CD4-positive, alpha-beta T cell treated with Interleukin-15 for 1 hour (primary cell): ENCODE results near the gene CHMP4B.

ENCODE experiments used
- DNase-seq: peaks from one replicate; pipeline ENCODE4 v3.0.0-alpha.2; 2020

CHMP4B gene

DNA sequence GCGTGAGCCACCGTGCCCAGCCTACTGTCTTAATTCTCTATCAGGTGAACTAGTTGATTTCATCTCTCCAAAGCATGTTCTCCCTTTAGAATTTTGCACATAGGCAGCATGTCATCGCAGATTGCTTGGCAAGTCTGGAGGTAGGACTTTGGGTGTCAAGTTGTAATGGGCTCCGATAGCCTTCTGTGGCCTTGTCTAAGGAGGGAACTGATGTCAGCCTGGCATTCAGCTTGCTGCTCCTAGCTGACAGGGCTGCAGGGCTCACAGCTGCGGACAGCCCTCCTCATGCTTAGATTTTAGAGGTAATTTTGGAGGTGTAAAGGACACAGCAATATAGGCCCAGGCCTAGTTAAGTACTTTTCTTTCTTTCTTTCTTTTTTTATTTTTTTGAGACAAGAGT lies 11.3 kb downstream of the CHMP4B start:
- DNase-seq = no peak

GRCh38 chr20:33822991-33823390 lies 11.8 kb downstream of the CHMP4B start:
- no peak for DNase-seq

DNA sequence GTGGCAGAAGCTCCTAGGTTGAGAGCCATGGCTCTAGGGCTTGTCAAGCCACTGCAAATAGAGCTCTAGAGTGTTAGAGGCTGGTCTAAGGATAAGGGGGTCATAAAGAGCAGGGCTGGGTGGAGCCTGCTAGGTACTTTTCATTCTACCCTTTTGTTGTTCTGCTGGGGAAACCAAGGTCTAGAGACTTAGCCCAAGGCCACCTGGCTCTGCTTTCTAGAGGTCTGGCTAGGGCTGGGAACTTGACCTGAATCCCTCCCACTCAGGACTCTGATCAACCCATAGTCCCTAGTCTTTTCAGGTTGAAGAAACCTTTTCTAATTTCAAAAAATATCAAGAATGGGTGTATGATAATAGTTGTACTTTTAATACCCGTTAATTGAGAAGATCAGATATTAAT lies 13.7 kb downstream of the CHMP4B start:
- no peak for DNase-seq

GRCh38 chr20:33825340-33826269 lies 14.5 kb downstream of the CHMP4B start:
- DNase-seq = no peak

DNA sequence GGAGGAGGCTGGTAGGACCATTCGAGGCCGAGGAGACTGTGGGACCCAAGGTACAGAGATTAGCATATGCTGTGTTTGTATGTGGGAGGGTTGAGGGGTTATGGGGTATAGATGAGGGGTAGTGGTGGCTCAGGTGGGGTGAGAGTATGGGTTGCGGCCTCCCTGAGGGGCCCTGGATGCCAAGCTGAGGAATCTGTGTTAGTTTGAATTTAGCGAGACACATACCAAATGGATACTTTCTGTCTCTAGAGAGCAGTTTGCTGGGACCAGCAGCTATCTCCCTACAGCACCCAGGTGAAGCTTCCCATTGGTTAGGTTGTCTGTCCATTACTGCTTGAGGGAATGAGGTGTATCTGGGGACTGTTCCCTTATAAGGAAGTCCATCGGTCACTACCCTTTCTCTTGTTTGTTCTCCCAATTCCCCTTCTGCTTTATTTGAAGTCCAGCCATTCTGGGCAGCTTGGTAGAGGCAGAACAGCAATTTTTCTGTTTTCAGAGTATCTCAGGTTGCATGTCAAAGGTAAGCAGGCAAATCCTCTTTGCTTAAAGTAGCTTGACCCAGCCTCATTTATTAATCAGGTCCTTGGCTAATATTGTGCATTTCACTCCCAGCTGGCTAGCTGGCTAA lies 15.2 kb downstream of the CHMP4B start:
- DNase-seq = no peak

DNA sequence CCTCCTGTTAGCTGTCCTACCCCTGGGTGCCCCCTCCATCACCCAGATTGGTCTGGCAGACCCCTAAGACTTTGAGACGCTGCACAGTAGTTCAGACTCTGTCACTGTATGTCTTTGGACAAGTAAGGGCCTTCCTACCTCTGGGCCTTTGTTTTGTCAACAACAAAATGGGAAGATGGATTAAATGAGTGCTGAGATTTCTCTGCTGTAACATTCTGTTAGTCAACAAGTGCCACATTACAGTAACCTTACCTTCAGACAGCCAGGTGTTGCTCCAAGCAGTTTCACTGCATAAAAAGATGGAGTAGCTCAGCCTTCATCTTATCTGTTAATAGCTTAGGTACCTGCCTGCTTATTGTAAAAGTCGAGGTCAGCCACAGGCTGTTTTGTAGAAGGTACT lies 16.0 kb downstream of the CHMP4B start:
- DNase-seq = no peak

DNA sequence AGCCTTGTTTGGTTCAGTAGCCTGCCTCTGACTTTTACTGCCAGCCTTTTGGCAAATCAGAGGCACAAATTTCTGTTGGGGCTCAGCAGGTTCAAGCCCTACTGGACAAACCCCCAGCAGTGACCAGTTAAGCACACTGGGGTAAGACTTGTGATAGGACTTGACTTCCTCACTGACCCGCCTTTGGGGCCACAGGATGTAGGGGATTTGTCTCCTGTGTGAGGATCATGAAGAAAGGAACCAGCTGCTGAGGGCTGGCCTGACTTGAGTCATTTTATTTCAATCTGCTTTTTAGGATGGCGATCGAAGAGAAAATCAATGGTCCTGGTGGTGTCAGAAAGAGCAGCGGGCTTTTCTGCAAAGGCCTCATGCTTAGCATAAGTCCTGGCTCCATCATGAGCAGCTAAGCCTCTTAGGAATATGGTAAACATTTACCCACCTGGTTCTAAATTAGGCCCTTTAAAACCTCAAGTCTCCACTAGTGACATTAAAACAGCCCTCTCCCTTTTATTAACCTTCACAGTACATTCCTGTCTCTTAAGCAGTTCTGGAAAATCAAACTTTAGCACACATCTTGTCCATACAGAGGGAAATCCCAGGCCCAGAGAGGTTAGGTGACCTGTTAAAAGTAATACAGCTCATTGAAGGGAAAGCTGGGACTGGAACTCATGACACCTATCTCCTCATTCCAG lies 16.6 kb downstream of the CHMP4B start:
- DNase-seq = no peak

GRCh38 chr20:33828326-33828844 lies 17.2 kb downstream of the CHMP4B start:
- DNase-seq = no peak

GRCh38 chr20:33828967-33829560 lies 17.9 kb downstream of the CHMP4B start:
- no peak for DNase-seq

DNA sequence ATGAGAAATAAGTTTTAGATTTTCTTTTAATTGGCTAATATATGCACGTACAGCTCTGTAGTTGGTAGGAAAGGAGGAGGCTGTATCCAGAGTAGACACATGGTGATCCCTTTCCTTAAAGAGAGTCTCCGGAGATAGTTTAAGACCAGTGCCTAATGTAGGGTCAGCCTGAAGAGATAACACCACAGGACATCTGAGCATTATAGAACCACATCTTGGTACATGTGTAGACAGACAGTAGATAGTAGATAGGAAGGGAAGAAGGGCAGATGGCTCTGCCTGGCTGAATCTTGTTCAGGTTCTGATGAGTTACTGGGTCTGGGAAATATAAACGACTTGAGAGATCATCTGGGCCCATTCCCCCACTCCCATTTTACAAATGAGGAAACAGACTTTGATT lies 18.5 kb downstream of the CHMP4B start:
- no peak for DNase-seq

DNA sequence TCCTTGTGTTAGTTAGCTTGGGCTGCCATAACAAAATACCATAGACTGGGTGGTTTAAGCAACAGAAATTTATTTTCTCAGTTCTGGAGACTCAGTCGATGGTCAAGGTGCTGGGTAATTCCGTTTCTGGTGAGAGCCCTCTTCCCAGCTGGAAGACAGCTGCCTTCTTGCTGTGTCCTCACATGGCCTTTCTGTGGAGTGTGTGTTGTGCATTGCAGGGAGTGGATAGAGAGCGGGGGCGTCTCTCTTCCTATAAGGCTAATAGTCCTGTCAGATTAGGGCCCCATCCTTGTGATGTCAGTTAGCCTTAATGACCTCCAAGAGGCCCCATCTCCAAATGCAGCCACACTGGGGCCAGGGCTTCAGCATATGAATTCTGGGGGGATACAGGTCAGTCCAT lies 19.2 kb downstream of the CHMP4B start:
- DNase-seq = no peak

GRCh38 chr20:33832103-33832804 lies 21.1 kb downstream of the CHMP4B start:
- DNase-seq = no peak

DNA sequence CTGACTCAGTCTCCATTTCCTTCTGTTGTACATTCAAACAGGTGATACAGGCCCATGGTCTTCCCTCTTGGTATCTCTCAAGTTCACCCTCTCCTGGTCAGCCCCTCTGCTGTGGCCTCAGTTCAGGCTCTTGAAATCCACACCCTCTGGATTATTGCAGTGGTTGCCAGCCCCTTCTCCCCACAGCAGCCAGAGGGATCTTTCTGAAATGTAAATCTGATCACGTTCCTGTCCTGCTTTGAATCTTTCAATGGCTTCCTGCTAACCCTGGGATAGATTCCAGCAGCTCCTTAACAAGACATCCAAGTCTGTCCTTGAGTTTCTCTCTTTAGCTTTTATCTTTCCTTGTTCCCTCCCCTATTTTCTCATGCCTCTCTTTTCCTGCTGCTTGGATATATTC lies 22.2 kb downstream of the CHMP4B start:
- no peak for DNase-seq

DNA sequence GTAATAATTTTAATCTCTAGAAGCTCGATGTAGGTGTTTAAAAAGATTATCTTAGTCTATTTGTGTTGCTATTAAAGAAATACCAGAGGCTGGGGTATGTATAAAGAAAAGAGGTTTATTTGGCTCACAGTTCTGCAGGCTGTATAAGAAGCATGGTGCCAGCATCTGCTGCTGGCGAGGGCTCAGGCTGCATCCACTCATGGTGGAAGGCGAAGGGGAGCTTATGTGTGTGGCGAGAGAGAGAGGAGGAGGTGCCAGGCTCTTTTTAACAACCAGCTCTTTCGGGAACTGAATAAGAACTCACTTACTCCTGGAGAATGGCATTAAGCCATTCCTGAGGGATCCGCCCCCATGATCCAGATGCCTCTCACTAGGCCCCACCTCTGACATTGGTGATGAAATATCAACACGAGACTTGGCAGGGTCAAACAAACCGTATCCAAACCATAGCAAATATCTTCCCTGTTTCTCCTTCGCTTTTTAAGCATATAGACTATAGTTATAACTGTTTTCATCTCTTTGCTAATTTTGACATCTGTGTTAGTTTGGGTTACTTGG lies 24.5 kb downstream of the CHMP4B start:
- no peak for DNase-seq

DNA sequence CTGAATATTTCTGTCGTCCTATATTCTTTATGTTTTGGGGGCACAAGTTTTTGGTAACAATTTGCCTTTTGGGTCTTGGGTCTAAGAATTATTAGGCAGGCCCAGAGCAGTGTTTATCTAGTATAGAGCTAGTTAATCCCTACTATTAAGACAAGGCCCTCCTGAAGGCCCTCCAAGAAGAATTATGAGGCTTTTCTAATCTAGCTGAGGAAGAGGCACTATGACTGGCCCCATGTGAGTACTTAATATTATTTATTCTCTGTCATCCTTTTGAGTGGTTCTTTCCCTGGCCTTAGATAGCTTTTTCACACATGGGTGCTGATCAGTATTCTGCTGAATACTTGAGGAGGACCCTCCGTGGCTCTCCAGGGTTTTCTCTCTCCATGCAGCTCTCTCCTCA lies 25.1 kb downstream of the CHMP4B start:
- DNase-seq = no peak

DNA sequence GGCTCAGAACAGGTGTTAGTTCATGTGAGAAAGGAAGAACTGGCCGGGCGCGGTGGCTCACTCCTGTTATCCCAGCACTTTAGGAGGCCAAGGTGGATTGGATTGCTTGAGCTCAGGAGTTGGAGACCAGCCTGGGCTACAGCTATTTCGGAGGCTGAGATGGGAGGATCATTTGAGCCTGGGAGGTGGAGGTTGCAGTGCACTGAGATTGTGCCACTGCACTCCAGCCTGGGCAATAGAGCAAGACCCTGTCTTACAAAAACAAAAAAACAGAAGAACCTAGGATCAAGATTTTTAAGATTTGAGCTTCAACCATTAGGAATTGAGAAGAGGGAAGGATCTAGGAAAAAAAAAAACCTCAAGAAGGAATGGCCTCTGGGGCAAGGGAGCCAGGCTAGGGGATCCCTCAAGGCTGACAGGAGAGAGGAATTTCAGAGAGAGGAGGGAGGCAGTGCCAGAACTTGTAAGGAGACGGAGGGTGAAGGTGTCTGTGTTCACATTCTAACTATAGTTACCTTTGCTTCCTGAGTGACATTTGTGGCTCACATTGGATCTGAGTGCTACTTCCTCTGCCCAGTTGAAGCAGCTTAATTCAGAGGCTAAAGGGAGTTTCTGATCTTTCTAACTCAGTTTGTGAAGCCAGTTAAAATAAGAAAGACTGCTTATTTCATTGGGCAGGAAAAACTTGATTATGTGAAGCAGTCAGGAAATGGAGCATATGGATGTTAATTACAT lies 26.1 kb downstream of the CHMP4B start:
- no peak for DNase-seq

DNA sequence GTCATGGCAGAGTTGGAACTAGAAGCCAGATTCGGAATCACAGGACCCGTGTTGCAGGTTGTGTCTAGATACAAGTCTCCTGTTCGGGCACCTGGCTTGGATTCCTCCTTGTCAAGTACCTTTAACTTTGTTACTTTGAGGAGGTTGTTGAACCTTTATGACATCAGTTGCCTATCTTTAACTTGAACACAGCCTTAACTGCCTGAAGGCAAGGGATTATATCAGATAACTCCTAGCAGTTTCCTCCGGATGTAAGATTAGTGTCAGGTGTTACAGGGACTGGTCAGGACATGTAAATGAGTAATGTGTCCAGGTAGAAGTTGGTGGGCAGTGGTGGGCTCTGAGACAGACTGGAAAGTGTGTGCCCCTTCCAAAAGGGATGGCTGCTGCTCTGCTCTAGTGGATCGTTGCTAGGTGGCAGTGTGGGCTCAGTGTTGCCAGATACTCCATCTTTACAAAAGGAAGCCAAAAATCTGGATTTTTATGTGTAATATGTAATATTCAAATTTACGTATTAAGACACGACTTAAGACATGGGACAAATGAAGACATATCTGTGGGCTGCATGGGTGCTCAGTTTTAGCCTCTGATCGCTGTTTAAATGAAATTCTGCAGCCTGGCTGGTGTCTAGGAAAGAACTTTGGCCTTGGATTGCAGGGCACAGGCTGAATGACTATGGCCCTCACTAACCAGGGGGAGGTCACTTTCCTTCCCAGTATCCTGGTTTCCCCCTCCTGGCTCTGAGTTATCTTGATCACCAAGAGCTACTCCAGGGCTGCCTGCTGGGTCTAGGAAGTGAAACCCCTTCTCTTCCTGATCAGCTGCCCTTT lies 27.1 kb downstream of the CHMP4B start:
- no peak for DNase-seq

DNA sequence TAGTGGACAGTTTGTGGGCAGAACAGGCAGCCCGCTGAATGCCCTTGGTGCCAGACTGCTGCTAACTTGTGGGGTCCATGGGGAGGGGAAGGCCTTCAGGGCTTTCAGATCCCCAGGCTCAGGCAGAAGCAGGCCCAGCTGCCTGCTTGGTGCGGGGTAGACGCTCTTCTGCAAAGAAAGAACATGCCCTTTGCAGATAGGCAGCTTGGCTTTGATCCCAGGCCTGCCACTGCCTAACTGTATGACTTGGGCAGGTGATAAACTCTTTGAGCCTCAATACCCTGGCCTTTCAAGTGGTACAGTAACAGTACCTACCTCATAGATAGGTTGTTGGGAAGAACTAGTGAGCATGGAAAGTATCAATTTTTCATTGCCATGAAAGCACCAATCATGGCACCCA lies 28.4 kb downstream of the CHMP4B start:
- DNase-seq = no peak

DNA sequence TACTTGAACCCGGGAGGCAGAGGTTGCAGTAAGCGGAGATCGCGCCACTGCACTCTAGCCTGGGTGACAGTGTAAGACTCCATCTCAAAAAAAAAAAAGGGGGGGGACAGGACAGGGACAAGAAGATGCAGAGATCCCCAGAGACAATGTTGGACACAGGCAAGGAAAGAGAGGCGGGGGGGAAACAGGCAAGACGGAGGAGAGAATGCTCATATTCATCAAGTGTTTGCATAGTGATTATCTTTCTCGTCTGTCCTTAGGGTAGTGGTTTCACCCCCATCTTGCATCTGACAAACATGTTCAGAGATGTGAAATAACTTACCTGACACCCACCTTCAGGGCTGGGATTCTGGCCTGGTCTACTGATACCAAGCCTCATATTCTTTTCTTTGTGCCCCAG lies 29.0 kb downstream of the CHMP4B start:
- no peak for DNase-seq

DNA sequence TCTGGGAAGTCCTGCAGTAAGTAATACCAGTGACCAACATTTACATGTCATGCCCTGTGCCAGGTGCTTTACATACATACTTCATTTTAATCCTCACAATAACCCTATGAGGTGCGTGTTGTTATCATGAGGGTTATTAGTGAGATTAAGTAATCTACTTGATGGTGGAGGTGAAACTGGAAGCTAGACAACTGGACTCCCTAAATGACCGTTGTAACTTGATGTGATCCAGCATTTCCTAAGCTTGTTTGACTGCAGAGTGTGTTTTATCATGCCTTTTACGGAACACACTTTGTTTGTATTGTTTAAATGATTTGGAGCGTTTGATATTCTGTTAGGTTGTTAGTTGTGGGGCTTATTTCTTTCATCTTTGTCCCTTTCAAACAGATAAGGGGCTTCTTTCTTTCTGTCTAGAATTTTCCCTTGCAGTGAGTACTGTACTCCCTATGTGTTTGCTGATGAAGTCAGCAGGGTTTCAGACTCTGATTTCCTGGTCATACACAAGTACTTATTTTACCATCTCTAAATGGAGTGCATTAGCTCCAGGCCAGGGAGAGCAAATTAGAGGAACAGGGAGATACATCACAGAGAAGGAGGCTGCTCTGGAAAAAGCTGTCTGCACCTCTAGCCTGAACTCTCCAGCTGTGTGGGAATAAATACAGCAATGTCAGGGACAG lies 29.7 kb downstream of the CHMP4B start:
- DNase-seq = no peak
